ENCODE results near the gene ME3. TPM values are rescaled to one million over a fixed set of nuclear protein-coding genes. Genes with fewer than 3 reads are reported as not detected.

Gene ME3
- total and polyA plus RNA-seq, 2 donors (not counting 1 experiment from before 2014, with no cell fraction given): 1.3 TPM; not detected in 1

GRCh38 chr11:86559311-86559945 is 113.0 kb downstream of the ME3 start:
- H3K9me3 Mint-ChIP-seq (ENCODE audit: insufficient read depth): no peaks in the 10 kb centered on the region
- no peaks in the 10 kb centered on the region for H3K27me3 Mint-ChIP-seq
- H3K4me3 ChIP-seq (ENCODE audit: control extremely low read depth in 1 of 5, extremely low read depth in 1 of 5, insufficient read depth in 1 of 5, low read depth in 2 of 5, low read length in 4 of 5): no peak overlapping the region
- WGBS (ENCODE audit: insufficient coverage): 91% methylated on average over 7 of the region's 7 CpGs
- no peak overlapping the region for H3K4me3 Mint-ChIP-seq
- ATAC-seq (ENCODE audit: low read depth): no peak
- no peaks in the 10 kb centered on the region for H3K27me3 ChIP-seq (replicated peaks in 1 of 4; ENCODE audit: control extremely low read depth in 1 of 4, control insufficient read depth in 3 of 4, insufficient read depth in 4 of 4, low read length in 3 of 4)
- no peaks in the 10 kb centered on the region for H3K79me2 ChIP-seq (ENCODE audit: control insufficient read depth, insufficient read depth, low read length)
- no peak for TF ChIP-seq EZH2 (IDR thresholded peaks at IDR 0.05; ENCODE audit: borderline replicate concordance, insufficient read depth, low read depth, low read length, poor library complexity, severe bottlenecking)
- no peak for TF ChIP-seq CTCF (IDR thresholded peaks at IDR 0.05)
- intact Hi-C loops (cut with micrococcal nuclease): no loop called here
- no peak overlapping the region for H2AFZ ChIP-seq (ENCODE audit: insufficient read depth, low read depth, low read length, poor library complexity, severe bottlenecking)
- POLR2A ChIA-PET: no interaction called here
- no peak overlapping the region for H3K4me2 ChIP-seq (replicated peaks; ENCODE audit: low read depth, low read length, poor library complexity, severe bottlenecking)
- H3K4me1 Mint-ChIP-seq: no peaks in the 10 kb centered on the region
- no peak overlapping the region for H3K9ac ChIP-seq (ENCODE audit: low read length)
- no peak for DNase-seq
- H3K4me1 ChIP-seq (ENCODE audit: control insufficient read depth in 2 of 2, insufficient read depth in 2 of 2, low read length in 2 of 2): no peaks in the 10 kb centered on the region
- H4K20me1 ChIP-seq (ENCODE audit: control insufficient read depth, insufficient read depth, low read length, poor library complexity, severe bottlenecking): no peaks in the 10 kb centered on the region
- CTCF ChIA-PET: no interaction called here
- H3K27ac Mint-ChIP-seq: no peak overlapping the region
- peaks cover 0 to 3% (median 3%) of the 10 kb centered on the region in 3 donors for H3K9me3 ChIP-seq (ENCODE audit: control extremely low read depth in 1 of 3, control insufficient read depth in 2 of 3, insufficient read depth in 1 of 3, low read length in 2 of 3)
- H3K27ac ChIP-seq (ENCODE audit: low read length in 2 of 2): no peak overlapping the region
- no peaks in the 10 kb centered on the region for H3K36me3 ChIP-seq (replicated peaks in 1 of 2; ENCODE audit: control extremely low read depth in 1 of 2, control insufficient read depth in 1 of 2, extremely low read depth in 1 of 2, insufficient read depth in 2 of 2, low read length in 1 of 2)

GRCh38 chr11:86558841-86559240 is 113.6 kb downstream of the ME3 start:
- ChIA-PET CTCF (no interaction called here), POLR2A (no interaction called here)
- Histone ChIP-seq H4K20me1 (ENCODE audit: control insufficient read depth, insufficient read depth, low read length, poor library complexity, severe bottlenecking) (no peaks in the 10 kb centered on the region), H3K4me2 (replicated peaks; ENCODE audit: low read depth, low read length, poor library complexity, severe bottlenecking) (no peak overlapping the region), H3K4me1 (ENCODE audit: control insufficient read depth in 2 of 2, insufficient read depth in 2 of 2, low read length in 2 of 2) (no peaks in the 10 kb centered on the region), H3K4me3 (ENCODE audit: control extremely low read depth in 1 of 5, extremely low read depth in 1 of 5, insufficient read depth in 1 of 5, low read depth in 2 of 5, low read length in 4 of 5) (no peak overlapping the region), H2AFZ (ENCODE audit: insufficient read depth, low read depth, low read length, poor library complexity, severe bottlenecking) (no peak overlapping the region), H3K27me3 (replicated peaks in 1 of 4; ENCODE audit: control extremely low read depth in 1 of 4, control insufficient read depth in 3 of 4, insufficient read depth in 4 of 4, low read length in 3 of 4) (no peaks in the 10 kb centered on the region), H3K79me2 (ENCODE audit: control insufficient read depth, insufficient read depth, low read length) (no peaks in the 10 kb centered on the region), H3K9ac (ENCODE audit: low read length) (no peak overlapping the region), H3K27ac (ENCODE audit: low read length in 2 of 2) (no peak overlapping the region), H3K9me3 (ENCODE audit: control extremely low read depth in 1 of 3, control insufficient read depth in 2 of 3, insufficient read depth in 1 of 3, low read length in 2 of 3) (peaks cover 0 to 3% (median 3%) of the 10 kb centered on the region in 3 donors), H3K36me3 (replicated peaks in 1 of 2; ENCODE audit: control extremely low read depth in 1 of 2, control insufficient read depth in 1 of 2, extremely low read depth in 1 of 2, insufficient read depth in 2 of 2, low read length in 1 of 2) (no peaks in the 10 kb centered on the region)
- Mint-ChIP-seq H3K9me3 (ENCODE audit: insufficient read depth) (no peaks in the 10 kb centered on the region), H3K27me3 (no peaks in the 10 kb centered on the region), H3K4me1 (no peaks in the 10 kb centered on the region), H3K4me3 (no peak overlapping the region), H3K27ac (no peak overlapping the region)
- ATAC-seq (ENCODE audit: low read depth): no peak
- no peak for DNase-seq
- TF ChIP-seq CTCF (IDR thresholded peaks at IDR 0.05) (no peak), EZH2 (IDR thresholded peaks at IDR 0.05; ENCODE audit: borderline replicate concordance, insufficient read depth, low read depth, low read length, poor library complexity, severe bottlenecking) (no peak)
- intact Hi-C loops (cut with micrococcal nuclease): no loop called here
- 88% methylated on average over 1 of the region's 2 CpGs for WGBS (ENCODE audit: insufficient coverage)
